ENCODE data around the gene ANKRD28. TPM values are rescaled to one million over a fixed set of nuclear protein-coding genes. Genes with fewer than 3 reads are reported as not detected.
A peak's percentile ranks its signal among the peaks of the same experiment; 100 is the strongest.

ANKRD28 gene
- total RNA-seq, 1 donor from 2014 or later: 63.7 TPM

DNA sequence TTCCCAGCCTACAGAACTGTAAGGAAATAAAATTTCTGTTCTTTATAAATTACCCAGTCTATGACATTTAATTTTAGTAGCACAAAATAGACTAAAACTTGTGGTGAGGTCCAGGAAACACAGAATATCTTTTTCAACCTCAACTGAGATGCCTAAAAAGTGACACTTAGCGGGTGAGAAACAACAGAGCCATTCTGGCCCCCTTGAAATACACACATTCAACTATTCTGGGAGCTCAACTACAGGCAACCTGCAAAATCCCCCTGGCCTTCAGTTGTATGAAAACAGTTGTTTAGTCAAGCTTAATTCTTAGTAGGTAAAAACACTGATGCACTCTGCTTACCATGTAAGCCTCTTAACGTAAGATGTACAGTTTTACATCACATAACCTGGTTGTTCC, 66.8 kb downstream of the ANKRD28 start:
- peaks cover 19% of the 10 kb centered on the region for H3K36me3 Mint-ChIP-seq (ENCODE audit: insufficient read depth)
- H3K4me1 Mint-ChIP-seq (ENCODE audit: low read depth): no peaks in the 10 kb centered on the region
- H3K27me3 Mint-ChIP-seq: no peaks in the 10 kb centered on the region
- no peak overlapping the region for H3K4me3 Mint-ChIP-seq (ENCODE audit: low read depth)
- TF ChIP-seq, protein P1, sequence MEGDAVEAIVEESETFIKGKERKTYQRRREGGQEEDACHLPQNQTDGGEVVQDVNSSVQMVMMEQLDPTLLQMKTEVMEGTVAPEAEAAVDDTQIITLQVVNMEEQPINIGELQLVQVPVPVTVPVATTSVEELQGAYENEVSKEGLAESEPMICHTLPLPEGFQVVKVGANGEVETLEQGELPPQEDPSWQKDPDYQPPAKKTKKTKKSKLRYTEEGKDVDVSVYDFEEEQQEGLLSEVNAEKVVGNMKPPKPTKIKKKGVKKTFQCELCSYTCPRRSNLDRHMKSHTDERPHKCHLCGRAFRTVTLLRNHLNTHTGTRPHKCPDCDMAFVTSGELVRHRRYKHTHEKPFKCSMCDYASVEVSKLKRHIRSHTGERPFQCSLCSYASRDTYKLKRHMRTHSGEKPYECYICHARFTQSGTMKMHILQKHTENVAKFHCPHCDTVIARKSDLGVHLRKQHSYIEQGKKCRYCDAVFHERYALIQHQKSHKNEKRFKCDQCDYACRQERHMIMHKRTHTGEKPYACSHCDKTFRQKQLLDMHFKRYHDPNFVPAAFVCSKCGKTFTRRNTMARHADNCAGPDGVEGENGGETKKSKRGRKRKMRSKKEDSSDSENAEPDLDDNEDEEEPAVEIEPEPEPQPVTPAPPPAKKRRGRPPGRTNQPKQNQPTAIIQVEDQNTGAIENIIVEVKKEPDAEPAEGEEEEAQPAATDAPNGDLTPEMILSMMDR (IDR thresholded peaks at IDR 0.05; ENCODE audit: unreplicated experiment): no peak
- no peak overlapping the region for H3K27ac Mint-ChIP-seq
- no peaks in the 10 kb centered on the region for H3K9me3 Mint-ChIP-seq (ENCODE audit: low read depth)
- DNase-seq (ENCODE audit: low spot score, unreplicated experiment): no peak

DNA sequence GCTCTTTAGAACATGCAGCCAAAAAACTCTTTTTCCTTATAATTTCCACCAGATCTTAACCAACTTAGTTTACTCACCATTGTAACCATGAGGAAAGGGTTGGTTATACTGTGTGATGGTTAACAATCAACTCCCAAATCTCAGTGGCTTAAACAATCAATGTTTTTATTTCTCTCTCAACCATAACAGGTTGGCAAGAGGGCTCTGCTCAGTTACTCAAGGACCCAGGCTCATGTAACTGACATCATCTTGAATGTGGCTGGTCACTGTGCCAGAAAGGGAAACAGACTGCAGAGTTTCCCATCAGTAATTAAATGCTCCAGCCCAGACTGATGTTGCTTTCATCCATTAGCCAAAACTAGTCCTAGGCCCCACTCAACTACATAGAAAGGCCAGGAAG, 69.0 kb downstream of the ANKRD28 start:
- H3K4me3 Mint-ChIP-seq (ENCODE audit: low read depth): no peak overlapping the region
- H3K27ac Mint-ChIP-seq: no peak overlapping the region
- TF ChIP-seq, protein P1 (IDR thresholded peaks at IDR 0.05; ENCODE audit: unreplicated experiment): no peak
- no peaks in the 10 kb centered on the region for H3K9me3 Mint-ChIP-seq (ENCODE audit: low read depth)
- H3K4me1 Mint-ChIP-seq (ENCODE audit: low read depth): no peaks in the 10 kb centered on the region
- no peak for DNase-seq (ENCODE audit: low spot score, unreplicated experiment)
- H3K36me3 Mint-ChIP-seq (ENCODE audit: insufficient read depth): peaks cover 17% of the 10 kb centered on the region
- no peaks in the 10 kb centered on the region for H3K27me3 Mint-ChIP-seq

DNA sequence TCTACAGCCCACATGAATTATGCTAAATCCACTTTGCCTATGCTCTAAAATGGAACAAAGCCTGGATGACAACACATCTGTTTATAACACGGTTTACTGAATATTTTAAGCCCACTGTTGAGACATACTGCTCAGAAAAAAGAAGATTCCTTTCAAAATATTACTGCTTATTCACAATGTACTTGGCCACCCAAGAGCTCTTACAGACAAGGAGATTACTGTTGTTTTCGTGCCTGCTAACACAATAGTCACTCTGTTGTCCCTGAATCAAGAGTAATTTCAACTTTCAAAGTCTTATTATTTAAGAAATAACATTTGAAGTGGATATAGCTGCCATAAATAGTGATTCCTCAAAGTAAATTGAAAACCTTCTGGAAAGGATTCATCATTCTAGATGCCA, 70.9 kb downstream of the ANKRD28 start:
- Mint-ChIP-seq H3K4me3 (ENCODE audit: low read depth) (no peak overlapping the region), H3K36me3 (ENCODE audit: insufficient read depth) (peaks cover 15% of the 10 kb centered on the region), H3K4me1 (ENCODE audit: low read depth) (no peaks in the 10 kb centered on the region), H3K27ac (peak overlapping the region; percentile 69), H3K9me3 (ENCODE audit: low read depth) (no peaks in the 10 kb centered on the region), H3K27me3 (no peaks in the 10 kb centered on the region)
- no peak for DNase-seq (ENCODE audit: low spot score, unreplicated experiment)
- TF ChIP-seq, protein P1 (IDR thresholded peaks at IDR 0.05; ENCODE audit: unreplicated experiment): no peak

DNA sequence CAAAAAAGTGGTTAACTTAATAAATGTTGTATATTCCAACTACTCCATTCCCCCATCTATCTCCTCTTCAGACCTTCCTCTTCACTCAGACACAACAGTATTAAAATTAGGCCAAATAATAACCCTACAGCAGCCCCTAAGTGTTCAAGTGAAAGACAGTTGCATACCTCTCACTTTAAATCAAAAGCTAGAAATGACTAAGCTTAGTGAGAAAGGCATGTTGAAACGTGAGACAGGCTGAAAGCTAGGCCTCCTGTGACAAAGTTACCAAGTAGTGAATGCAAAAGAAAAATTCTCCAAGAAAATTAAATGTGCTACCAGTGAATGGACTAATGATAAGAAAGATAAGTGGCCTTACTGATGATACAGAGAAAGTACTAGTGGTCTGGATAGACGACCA, 71.7 kb downstream of the ANKRD28 start:
- DNase-seq (ENCODE audit: low spot score, unreplicated experiment): no peak
- Mint-ChIP-seq H3K9me3 (ENCODE audit: low read depth) (no peaks in the 10 kb centered on the region), H3K36me3 (ENCODE audit: insufficient read depth) (peaks cover 15% of the 10 kb centered on the region), H3K27ac (no peak overlapping the region), H3K27me3 (no peaks in the 10 kb centered on the region), H3K4me1 (ENCODE audit: low read depth) (no peaks in the 10 kb centered on the region), H3K4me3 (ENCODE audit: low read depth) (no peak overlapping the region)
- TF ChIP-seq, protein P1 (IDR thresholded peaks at IDR 0.05; ENCODE audit: unreplicated experiment): no peak

DNA sequence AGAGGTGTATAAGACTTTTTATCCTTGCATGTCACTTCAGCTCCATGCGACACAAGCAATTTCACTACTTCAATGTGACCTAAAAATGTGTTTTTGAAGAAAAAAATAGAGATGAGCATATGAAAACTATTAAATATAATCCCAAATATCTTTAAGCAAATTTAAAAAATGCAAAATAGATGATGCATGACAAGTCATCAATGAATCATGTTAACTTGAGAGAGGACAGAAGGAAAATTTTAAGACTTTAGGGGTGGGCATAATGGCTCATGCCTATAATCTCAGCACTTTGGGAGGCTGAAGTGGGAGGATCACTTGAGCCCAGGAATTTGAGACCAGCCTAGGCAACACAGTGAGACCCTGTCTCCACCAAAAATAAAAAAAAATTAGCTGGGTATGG, 73.3 kb downstream of the ANKRD28 start:
- no peak for DNase-seq (ENCODE audit: low spot score, unreplicated experiment)
- no peaks in the 10 kb centered on the region for H3K27me3 Mint-ChIP-seq
- no peaks in the 10 kb centered on the region for H3K9me3 Mint-ChIP-seq (ENCODE audit: low read depth)
- no peak overlapping the region for H3K27ac Mint-ChIP-seq
- H3K4me1 Mint-ChIP-seq (ENCODE audit: low read depth): no peaks in the 10 kb centered on the region
- no peak overlapping the region for H3K4me3 Mint-ChIP-seq (ENCODE audit: low read depth)
- TF ChIP-seq, protein P1 (IDR thresholded peaks at IDR 0.05; ENCODE audit: unreplicated experiment): no peak
- H3K36me3 Mint-ChIP-seq (ENCODE audit: insufficient read depth): peaks cover 15% of the 10 kb centered on the region
